HFFc6 (cell line): ENCODE results near the gene ZRANB2. TPM values are rescaled to one million over a fixed set of nuclear protein-coding genes. Genes with fewer than 3 reads are reported as not detected.
A peak's percentile ranks its signal among the peaks of the same experiment; 100 is the strongest.

ENCODE experiments used
- DNase-seq: peaks from one replicate; pipeline ENCODE4 v3.0.0-alpha.2; 2018
- H3K27ac Mint-ChIP-seq: 2 replicates; pipeline ENCODE4 v1.8.0; 2020; ENCODE audit warnings: mild to moderate bottlenecking, mixed read lengths
- H3K27me3 Mint-ChIP-seq: 2 replicates; pipeline ENCODE4 v1.8.0; 2021; ENCODE audit warnings: mild to moderate bottlenecking, moderate library complexity, mixed read lengths; ENCODE audit not compliant: insufficient read depth
- H3K36me3 Mint-ChIP-seq: 2 replicates; pipeline ENCODE4 v1.8.0; 2021; ENCODE audit warnings: low read depth, mixed read lengths
- H3K4me1 Mint-ChIP-seq: 2 replicates; pipeline ENCODE4 v1.8.0; 2020; ENCODE audit warnings: low read depth, mixed read lengths
- H3K4me3 Mint-ChIP-seq: 2 replicates; pipeline ENCODE4 v1.8.0; 2020; ENCODE audit warnings: mild to moderate bottlenecking, moderate library complexity, mixed read lengths
- H3K9me3 Mint-ChIP-seq: 2 replicates; pipeline ENCODE4 v1.8.0; 2020; ENCODE audit warnings: mild to moderate bottlenecking, mixed read lengths
- total RNA-seq, 6 experiments: library from RNA; stranded (reverse); fragmentation: NEBNext Ultra II Directional; extraction: Animal tissue kit (Norgen Biotek cat#: 25700); gene quantifications; 2 replicates in 1 of 6; 3 replicates in 5 of 6; pipeline ENCODE4 v1.2.3, GENCODE V29; 2021
- TF ChIP-seq, protein P1 (sequence below): fragments of 200-600 bp; sonication (generic); IDR thresholded peaks from 2 replicates; pipeline ENCODE4 v1.5.0; 2021; ENCODE audit warnings: antibody characterized with exemption, mild to moderate bottlenecking

The ZRANB2 gene
- total RNA-seq, 6 experiments from 2014 or later = 71.0 to 87.4 (median 80.5) TPM

DNA sequence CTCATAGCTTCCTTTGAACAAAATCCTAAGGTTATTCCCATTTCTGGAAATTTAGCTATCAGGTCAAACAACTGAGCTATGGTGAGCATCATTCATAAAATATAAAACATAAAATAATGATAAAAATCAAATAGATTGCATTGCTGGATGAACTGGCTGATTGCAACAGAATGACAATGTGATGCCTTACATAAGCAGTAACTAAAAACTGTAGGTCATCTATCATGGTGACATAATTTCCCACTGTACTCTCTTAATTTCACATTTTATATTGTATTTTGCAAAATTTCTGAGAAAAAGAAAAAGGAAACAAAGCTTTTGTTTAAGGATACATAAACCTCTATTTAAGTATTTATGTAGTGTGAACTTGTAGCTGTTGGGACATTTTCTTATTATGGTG, 37.8 kb downstream of the ZRANB2 start:
- TF ChIP-seq, protein P1, sequence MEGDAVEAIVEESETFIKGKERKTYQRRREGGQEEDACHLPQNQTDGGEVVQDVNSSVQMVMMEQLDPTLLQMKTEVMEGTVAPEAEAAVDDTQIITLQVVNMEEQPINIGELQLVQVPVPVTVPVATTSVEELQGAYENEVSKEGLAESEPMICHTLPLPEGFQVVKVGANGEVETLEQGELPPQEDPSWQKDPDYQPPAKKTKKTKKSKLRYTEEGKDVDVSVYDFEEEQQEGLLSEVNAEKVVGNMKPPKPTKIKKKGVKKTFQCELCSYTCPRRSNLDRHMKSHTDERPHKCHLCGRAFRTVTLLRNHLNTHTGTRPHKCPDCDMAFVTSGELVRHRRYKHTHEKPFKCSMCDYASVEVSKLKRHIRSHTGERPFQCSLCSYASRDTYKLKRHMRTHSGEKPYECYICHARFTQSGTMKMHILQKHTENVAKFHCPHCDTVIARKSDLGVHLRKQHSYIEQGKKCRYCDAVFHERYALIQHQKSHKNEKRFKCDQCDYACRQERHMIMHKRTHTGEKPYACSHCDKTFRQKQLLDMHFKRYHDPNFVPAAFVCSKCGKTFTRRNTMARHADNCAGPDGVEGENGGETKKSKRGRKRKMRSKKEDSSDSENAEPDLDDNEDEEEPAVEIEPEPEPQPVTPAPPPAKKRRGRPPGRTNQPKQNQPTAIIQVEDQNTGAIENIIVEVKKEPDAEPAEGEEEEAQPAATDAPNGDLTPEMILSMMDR = no peak
- H3K9me3 Mint-ChIP-seq = no peaks in the 10 kb centered on the region
- peaks cover 20% of the 10 kb centered on the region for H3K27me3 Mint-ChIP-seq
- no peak overlapping the region for H3K4me3 Mint-ChIP-seq
- H3K36me3 Mint-ChIP-seq = no peaks in the 10 kb centered on the region
- peaks cover 14% of the 10 kb centered on the region for H3K4me1 Mint-ChIP-seq
- no peak for DNase-seq
- no peak overlapping the region for H3K27ac Mint-ChIP-seq

DNA sequence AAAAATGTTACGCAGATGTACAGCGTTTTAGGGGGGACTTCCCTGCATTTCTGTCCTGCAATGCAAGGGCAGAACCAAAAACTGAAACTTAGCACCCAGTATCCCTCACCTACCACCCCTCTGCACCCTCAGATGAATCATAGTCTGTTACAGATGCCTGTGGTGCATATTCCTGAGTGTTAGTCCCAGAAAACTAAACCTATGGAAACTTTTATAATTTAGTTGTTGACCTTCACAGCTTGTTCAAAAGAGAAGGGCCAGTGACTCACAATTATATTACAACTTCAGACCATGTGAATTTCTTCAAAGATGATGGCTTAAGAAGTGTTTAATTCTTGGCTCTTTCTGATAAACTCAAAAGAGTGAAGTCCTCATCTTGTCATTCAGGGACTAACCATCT, 39.0 kb downstream of the ZRANB2 start:
- peaks cover 14% of the 10 kb centered on the region for H3K4me1 Mint-ChIP-seq
- no peak for DNase-seq
- no peaks in the 10 kb centered on the region for H3K36me3 Mint-ChIP-seq
- peaks cover 10% of the 10 kb centered on the region for H3K27me3 Mint-ChIP-seq
- H3K4me3 Mint-ChIP-seq = no peak overlapping the region
- TF ChIP-seq, protein P1 = no peak
- H3K9me3 Mint-ChIP-seq = no peaks in the 10 kb centered on the region
- no peak overlapping the region for H3K27ac Mint-ChIP-seq

DNA sequence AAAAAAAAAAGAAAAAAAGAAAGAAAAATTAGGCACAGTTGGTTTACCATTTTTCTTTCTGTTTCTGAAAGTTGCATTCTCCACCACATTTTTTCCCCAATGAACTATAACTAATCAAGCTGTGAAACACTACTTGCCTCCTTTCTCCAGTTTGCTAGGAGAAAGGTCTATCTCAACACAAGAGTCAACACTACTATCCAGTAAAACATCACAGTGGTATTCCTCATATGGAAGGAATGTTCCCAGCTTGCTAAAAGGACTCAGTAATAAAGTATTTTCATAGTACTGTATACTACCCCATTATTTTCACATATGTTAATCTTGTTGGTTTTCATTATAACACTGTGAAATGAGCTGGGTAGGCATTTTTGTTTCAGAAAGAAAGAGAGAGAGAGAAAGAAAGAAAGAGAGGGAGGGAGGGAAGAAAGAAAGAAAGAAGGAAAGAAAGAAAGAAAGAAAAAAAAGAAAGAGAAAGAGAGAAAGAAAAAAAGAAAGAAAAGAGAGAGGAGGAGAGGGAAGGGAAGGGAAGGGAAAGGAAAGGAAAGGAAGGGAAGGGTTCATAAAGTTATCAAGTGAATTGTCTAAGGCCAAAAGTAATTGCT, 41.1 kb downstream of the ZRANB2 start:
- Mint-ChIP-seq H3K27me3 (no peaks in the 10 kb centered on the region; the same call in 1 of the 2 replicates), H3K4me3 (no peak overlapping the region), H3K9me3 (no peaks in the 10 kb centered on the region), H3K36me3 (no peaks in the 10 kb centered on the region), H3K27ac (no peak overlapping the region; the same call in 1 of the 2 replicates), H3K4me1 (peaks cover 8% of the 10 kb centered on the region)
- peak; percentile 64 for DNase-seq
- TF ChIP-seq, protein P1 = no peak

DNA sequence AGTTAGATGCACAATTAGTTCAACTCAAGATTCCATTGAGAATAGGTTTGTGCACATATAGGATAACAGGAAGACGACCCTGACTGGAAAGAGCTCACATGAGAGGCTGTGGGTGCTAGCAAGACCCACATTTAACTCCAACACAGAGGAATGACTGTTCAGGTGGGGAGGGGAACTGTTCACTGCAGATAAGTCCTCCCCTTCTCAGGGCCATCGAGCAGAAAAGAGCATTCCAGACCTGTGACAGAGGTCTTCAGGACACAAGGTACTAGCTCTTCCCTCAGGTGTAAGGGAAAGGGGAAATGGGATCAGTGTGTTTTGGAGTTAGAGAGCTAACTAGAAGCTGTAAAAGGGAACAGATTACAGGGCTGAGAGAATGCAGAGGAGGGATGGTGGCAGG, 41.9 kb downstream of the ZRANB2 start:
- peaks cover 8% of the 10 kb centered on the region for H3K4me1 Mint-ChIP-seq
- no peak overlapping the region for H3K27ac Mint-ChIP-seq
- H3K27me3 Mint-ChIP-seq = no peaks in the 10 kb centered on the region; the same call in 1 of the 2 replicates
- no peak overlapping the region for H3K4me3 Mint-ChIP-seq
- no peaks in the 10 kb centered on the region for H3K36me3 Mint-ChIP-seq
- TF ChIP-seq, protein P1 = no peak
- H3K9me3 Mint-ChIP-seq = no peaks in the 10 kb centered on the region
- DNase-seq = no peak

DNA sequence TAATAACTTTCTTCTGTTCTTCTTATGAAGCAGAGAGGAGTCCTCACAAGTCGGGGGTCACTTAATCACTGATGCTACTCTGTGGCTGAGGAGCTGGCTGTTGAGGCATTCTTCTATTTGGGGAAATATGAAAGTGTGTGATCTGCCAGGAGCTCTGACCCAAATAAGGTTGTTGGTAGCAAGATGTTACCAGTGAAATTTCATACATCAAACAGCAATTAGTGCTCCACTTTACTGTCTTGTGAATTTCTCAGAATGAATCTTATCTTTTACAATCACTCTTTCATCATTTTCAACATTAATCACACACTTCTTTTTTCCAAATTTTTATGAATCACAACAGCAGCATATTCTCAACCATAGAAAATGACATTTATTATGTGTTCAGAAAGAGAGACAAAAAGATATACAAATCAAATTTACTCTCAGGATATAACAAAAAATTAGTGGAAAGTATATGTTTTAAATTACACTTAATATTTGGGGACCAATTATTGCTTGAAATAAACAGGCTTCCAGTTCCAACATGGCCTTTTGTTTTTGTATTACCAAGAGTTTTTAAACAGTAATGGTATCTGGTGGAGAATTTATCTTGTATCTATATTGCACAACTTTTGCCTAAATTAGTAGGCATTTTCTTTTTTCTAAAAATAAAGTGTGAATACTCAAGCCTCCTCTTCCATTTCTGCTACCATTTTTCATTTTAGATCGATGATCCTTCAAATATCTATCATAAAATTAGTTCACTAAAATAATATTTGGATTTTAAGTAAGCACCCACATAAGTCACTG, 42.8 kb downstream of the ZRANB2 start:
- H3K4me1 Mint-ChIP-seq = peaks cover 8% of the 10 kb centered on the region
- H3K4me3 Mint-ChIP-seq = no peak overlapping the region
- no peaks in the 10 kb centered on the region for H3K36me3 Mint-ChIP-seq
- DNase-seq = no peak
- no peaks in the 10 kb centered on the region for H3K9me3 Mint-ChIP-seq
- TF ChIP-seq, protein P1 = no peak
- no peaks in the 10 kb centered on the region; the same call in 1 of the 2 replicates for H3K27me3 Mint-ChIP-seq
- H3K27ac Mint-ChIP-seq = no peak overlapping the region
